SK-N-SH (cell line): ENCODE measurements around the gene BEND3. TPM values are rescaled to one million over a fixed set of nuclear protein-coding genes. Genes with fewer than 3 reads are reported as not detected.

ENCODE experiments used
- CTCF ChIA-PET: fragments of 300-600, 350-600 bp; formaldehyde crosslinking; extraction: SDS; loops from one replicate; lab custom pipeline; 2021; lab: Yijun Ruan, JAX
- POLR2A ChIA-PET: fragments of 350-600 bp; sonication (Branson Sonifier 250); formaldehyde crosslinking; extraction: SDS; loops from one replicate; lab custom pipeline; 2020; ENCODE audit warnings: antibody characterized with exemption, inconsistent platforms; lab: Yijun Ruan, JAX
- DNase-seq: peaks from one replicate; pipeline ENCODE4 v3.0.0; 2012
- H2AFZ ChIP-seq: fragments of 200-600 bp; sonication (generic); 2 replicates; pipeline ENCODE4 v1.8.1; 2016; ENCODE audit warnings: antibody characterized with exemption, mild to moderate bottlenecking, low read depth
- H3F3A ChIP-seq: fragments of 200-600 bp; sonication (generic); replicated peaks from 2 replicates; pipeline ENCODE3; 2016; ENCODE audit warnings: antibody characterized with exemption, mild to moderate bottlenecking; ENCODE audit not compliant: insufficient read depth
- H3K27ac ChIP-seq, 2 experiments: fragments of 200-500 bp in 1 of 2; fragments of 200-600 bp in 1 of 2; sonication (Bioruptor generic) in 1 of 2; sonication (generic), shearing (Covaris generic) in 1 of 2; 2 replicates each; pipeline versions ENCODE4 v1.5.1 to v1.6.1; 2014 to 2016; ENCODE audit warnings: low read depth in 2 of 2, inconsistent platforms in 1 of 2, low read length in 1 of 2, mild to moderate bottlenecking in 1 of 2, mixed read lengths in 1 of 2
- H3K27me3 ChIP-seq: fragments of 200-600 bp; sonication (generic), shearing (Covaris generic); 2 replicates; pipeline ENCODE4 v1.6.1; 2016; ENCODE audit warnings: mixed run types; ENCODE audit not compliant: insufficient read depth
- H3K36me3 ChIP-seq, 2 experiments: fragments of 200-500 bp in 1 of 2; fragments of 200-600 bp in 1 of 2; sonication (Bioruptor generic) in 1 of 2; sonication (generic) in 1 of 2; replicated peaks in 1 of 2; 2 replicates each; pipeline versions ENCODE3 to v1.5.1; 2014 to 2016; ENCODE audit warnings: low read length in 1 of 2, mild to moderate bottlenecking in 1 of 2; ENCODE audit not compliant: insufficient read depth in 2 of 2, control insufficient read depth in 1 of 2
- H3K4me1 ChIP-seq, 2 experiments: fragments of 200-500 bp in 1 of 2; fragments of 200-600 bp in 1 of 2; sonication (Bioruptor generic) in 1 of 2; sonication (generic), shearing (Covaris generic) in 1 of 2; 2 replicates each; pipeline versions ENCODE4 v1.5.1 to v1.6.1; 2014 to 2016; ENCODE audit warnings: low read depth in 1 of 2, low read length in 1 of 2, mixed run types in 1 of 2; ENCODE audit not compliant: insufficient read depth in 2 of 2, control insufficient read depth in 1 of 2
- H3K4me2 ChIP-seq: fragments of 200-600 bp; sonication (generic), shearing (Covaris generic); 2 replicates; pipeline ENCODE4 v1.6.1; 2017; ENCODE audit warnings: mixed run types
- H3K4me3 ChIP-seq, 2 experiments: fragments of 200-500 bp in 1 of 2; fragments of 200-600 bp in 1 of 2; sonication (Bioruptor generic) in 1 of 2; sonication (generic), shearing (Covaris generic) in 1 of 2; 2 replicates each; pipeline versions ENCODE4 v1.5.1 to v1.8.1; 2014 to 2016; ENCODE audit warnings: low read depth in 2 of 2, inconsistent platforms in 1 of 2, low read length in 1 of 2, mild to moderate bottlenecking in 1 of 2, mixed read lengths in 1 of 2, moderate library complexity in 1 of 2
- H3K79me2 ChIP-seq: fragments of 200-600 bp; sonication (generic); 2 replicates; pipeline ENCODE4 v1.8.1; 2017; ENCODE audit warnings: mild to moderate bottlenecking; ENCODE audit not compliant: insufficient read depth
- H3K9ac ChIP-seq: fragments of 200-600 bp; sonication (generic); 2 replicates; pipeline ENCODE4 v1.6.1; 2017; ENCODE audit warnings: mixed run types
- H3K9me2 ChIP-seq: fragments of 200-600 bp; sonication (generic); 2 replicates; pipeline ENCODE4 v1.6.1; 2017; ENCODE audit warnings: mixed run types
- H3K9me3 ChIP-seq: fragments of 200-600 bp; sonication (generic); 2 replicates; pipeline ENCODE4 v1.6.1; 2017; ENCODE audit warnings: mixed run types, mild to moderate bottlenecking, moderate library complexity
- H4K20me1 ChIP-seq: fragments of 200-600 bp; sonication (generic); 2 replicates; pipeline ENCODE4 v1.6.1; 2017; ENCODE audit warnings: mild to moderate bottlenecking, mixed run types; ENCODE audit not compliant: insufficient read depth
- CHD2 ChIP-seq: fragments of 150-350 bp; IDR thresholded peaks from 2 replicates; pipeline ENCODE4 v1.6.1; 2018; ENCODE audit warnings: low read length; ENCODE audit not compliant: partially characterized antibody
- GABPA ChIP-seq: IDR thresholded peaks from 2 replicates; pipeline ENCODE4 v1.4.0; 2012; ENCODE audit warnings: low read depth, mild to moderate bottlenecking
- GATA2 ChIP-seq: sonication (generic); formaldehyde crosslinking; IDR thresholded peaks from 2 replicates; pipeline ENCODE4 v1.5.0; 2020; ENCODE audit warnings: mild to moderate bottlenecking, missing genetic modification reagents
- RFX5 ChIP-seq: IDR thresholded peaks from 2 replicates; pipeline ENCODE4 v1.6.1; 2012; ENCODE audit warnings: mild to moderate bottlenecking, improper control_type of control experiment, low read length
- SMC3 ChIP-seq: IDR thresholded peaks from 2 replicates; pipeline ENCODE4 v1.6.1; 2012; ENCODE audit warnings: low read depth, low read length, improper control_type of control experiment
- USF2 ChIP-seq: fragments of 150-350 bp; IDR thresholded peaks from 2 replicates; pipeline ENCODE4 v1.6.1; 2017; ENCODE audit warnings: antibody characterized with exemption, low read length, low read depth, borderline replicate concordance
- WGBS: methylation state at CpG from one replicate; pipeline ENCODE4 v1.1.6; 2017; ENCODE audit warnings: low lambda C conversion rate; 5-methylcytosine and 5-hydroxymethylcytosine counted together
- polyA plus RNA-seq, 3 experiments: library from polyadenylated mRNA; depleted of rRNA; stranded (reverse); fragments of >200 nt; gene quantifications; 2 replicates each; pipeline ENCODE4 v1.2.3, GENCODE V29; 2012
- TF ChIP-seq, protein P1 (sequence below): fragments of 200-600 bp; sonication (generic); IDR thresholded peaks from 2 replicates; pipeline ENCODE4 v1.6.1; 2017; ENCODE audit warnings: antibody characterized with exemption, mild to moderate bottlenecking, moderate library complexity
- TF ChIP-seq, protein P2 (sequence below): IDR thresholded peaks from 2 replicates; pipeline ENCODE4 v1.6.1; 2012; ENCODE audit warnings: mild to moderate bottlenecking, low read depth, low read length, moderate library complexity
- TF ChIP-seq, protein P3 (sequence below): IDR thresholded peaks from 2 replicates; pipeline ENCODE4 v1.4.0; 2012; ENCODE audit warnings: low read depth, borderline replicate concordance

Gene BEND3
- polyA plus RNA-seq, 1 of the 3 experiments (the other 2 are of a cell fraction) = 1.0 TPM

- no peak for DNase-seq
- H3K9me3 ChIP-seq = no peaks in the 10 kb centered on the region
- ChIA-PET POLR2A (no interaction called here), CTCF (no interaction called here)
- H3K4me1 ChIP-seq = no peaks in the 10 kb centered on the region
- no peaks in the 10 kb centered on the region for H3K36me3 ChIP-seq
- no peaks in the 10 kb centered on the region for H4K20me1 ChIP-seq
- no peak overlapping the region for H3K27ac ChIP-seq
- TF ChIP-seq, protein P1, sequence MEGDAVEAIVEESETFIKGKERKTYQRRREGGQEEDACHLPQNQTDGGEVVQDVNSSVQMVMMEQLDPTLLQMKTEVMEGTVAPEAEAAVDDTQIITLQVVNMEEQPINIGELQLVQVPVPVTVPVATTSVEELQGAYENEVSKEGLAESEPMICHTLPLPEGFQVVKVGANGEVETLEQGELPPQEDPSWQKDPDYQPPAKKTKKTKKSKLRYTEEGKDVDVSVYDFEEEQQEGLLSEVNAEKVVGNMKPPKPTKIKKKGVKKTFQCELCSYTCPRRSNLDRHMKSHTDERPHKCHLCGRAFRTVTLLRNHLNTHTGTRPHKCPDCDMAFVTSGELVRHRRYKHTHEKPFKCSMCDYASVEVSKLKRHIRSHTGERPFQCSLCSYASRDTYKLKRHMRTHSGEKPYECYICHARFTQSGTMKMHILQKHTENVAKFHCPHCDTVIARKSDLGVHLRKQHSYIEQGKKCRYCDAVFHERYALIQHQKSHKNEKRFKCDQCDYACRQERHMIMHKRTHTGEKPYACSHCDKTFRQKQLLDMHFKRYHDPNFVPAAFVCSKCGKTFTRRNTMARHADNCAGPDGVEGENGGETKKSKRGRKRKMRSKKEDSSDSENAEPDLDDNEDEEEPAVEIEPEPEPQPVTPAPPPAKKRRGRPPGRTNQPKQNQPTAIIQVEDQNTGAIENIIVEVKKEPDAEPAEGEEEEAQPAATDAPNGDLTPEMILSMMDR = no peak
- TF ChIP-seq, protein P2, sequence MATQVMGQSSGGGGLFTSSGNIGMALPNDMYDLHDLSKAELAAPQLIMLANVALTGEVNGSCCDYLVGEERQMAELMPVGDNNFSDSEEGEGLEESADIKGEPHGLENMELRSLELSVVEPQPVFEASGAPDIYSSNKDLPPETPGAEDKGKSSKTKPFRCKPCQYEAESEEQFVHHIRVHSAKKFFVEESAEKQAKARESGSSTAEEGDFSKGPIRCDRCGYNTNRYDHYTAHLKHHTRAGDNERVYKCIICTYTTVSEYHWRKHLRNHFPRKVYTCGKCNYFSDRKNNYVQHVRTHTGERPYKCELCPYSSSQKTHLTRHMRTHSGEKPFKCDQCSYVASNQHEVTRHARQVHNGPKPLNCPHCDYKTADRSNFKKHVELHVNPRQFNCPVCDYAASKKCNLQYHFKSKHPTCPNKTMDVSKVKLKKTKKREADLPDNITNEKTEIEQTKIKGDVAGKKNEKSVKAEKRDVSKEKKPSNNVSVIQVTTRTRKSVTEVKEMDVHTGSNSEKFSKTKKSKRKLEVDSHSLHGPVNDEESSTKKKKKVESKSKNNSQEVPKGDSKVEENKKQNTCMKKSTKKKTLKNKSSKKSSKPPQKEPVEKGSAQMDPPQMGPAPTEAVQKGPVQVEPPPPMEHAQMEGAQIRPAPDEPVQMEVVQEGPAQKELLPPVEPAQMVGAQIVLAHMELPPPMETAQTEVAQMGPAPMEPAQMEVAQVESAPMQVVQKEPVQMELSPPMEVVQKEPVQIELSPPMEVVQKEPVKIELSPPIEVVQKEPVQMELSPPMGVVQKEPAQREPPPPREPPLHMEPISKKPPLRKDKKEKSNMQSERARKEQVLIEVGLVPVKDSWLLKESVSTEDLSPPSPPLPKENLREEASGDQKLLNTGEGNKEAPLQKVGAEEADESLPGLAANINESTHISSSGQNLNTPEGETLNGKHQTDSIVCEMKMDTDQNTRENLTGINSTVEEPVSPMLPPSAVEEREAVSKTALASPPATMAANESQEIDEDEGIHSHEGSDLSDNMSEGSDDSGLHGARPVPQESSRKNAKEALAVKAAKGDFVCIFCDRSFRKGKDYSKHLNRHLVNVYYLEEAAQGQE = no peak
- no peak for TF ChIP-seq RFX5
- TF ChIP-seq, protein P3, sequence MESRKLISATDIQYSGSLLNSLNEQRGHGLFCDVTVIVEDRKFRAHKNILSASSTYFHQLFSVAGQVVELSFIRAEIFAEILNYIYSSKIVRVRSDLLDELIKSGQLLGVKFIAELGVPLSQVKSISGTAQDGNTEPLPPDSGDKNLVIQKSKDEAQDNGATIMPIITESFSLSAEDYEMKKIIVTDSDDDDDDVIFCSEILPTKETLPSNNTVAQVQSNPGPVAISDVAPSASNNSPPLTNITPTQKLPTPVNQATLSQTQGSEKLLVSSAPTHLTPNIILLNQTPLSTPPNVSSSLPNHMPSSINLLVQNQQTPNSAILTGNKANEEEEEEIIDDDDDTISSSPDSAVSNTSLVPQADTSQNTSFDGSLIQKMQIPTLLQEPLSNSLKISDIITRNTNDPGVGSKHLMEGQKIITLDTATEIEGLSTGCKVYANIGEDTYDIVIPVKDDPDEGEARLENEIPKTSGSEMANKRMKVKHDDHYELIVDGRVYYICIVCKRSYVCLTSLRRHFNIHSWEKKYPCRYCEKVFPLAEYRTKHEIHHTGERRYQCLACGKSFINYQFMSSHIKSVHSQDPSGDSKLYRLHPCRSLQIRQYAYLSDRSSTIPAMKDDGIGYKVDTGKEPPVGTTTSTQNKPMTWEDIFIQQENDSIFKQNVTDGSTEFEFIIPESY = no peak
- no peak for TF ChIP-seq GATA2
- no peak for TF ChIP-seq SMC3
- TF ChIP-seq GABPA = no peak
- no peak for TF ChIP-seq CHD2
- no peak for TF ChIP-seq USF2
- H3K9ac ChIP-seq = no peak overlapping the region
- 83% methylated on average over 10 of the region's 10 CpGs for WGBS
- no peak overlapping the region for H3K4me3 ChIP-seq
- H3K4me2 ChIP-seq = no peak overlapping the region
- H3K27me3 ChIP-seq = no peaks in the 10 kb centered on the region
- no peaks in the 10 kb centered on the region for H3F3A ChIP-seq
- no peaks in the 10 kb centered on the region for H3K9me2 ChIP-seq
- no peaks in the 10 kb centered on the region for H3K79me2 ChIP-seq
- no peak overlapping the region for H2AFZ ChIP-seq
These were observed 32.1 kb downstream of the BEND3 start for GRCh38 chr6:107083047-107083768.
